HepG2 (cell line): ENCODE data around the gene CDK8. TPM values are rescaled to one million over a fixed set of nuclear protein-coding genes. Genes with fewer than 3 reads are reported as not detected.

Experiments
- ATAC-seq: fragments of 200-7000 bp; cut with Tn5 transposase; 3 replicates; pipeline ENCODE4 v1.9.1; 2020; ENCODE audit warnings: mild to moderate bottlenecking, moderate library complexity
- BruUV-seq: library from RNA; stranded (reverse); fragments of 400-500 nt; replicated peaks from 2 replicates; lab custom pipeline; 2021; lab: Mats Ljungman, UMichigan
- CTCF ChIA-PET: fragments of 300-600 bp; formaldehyde crosslinking; extraction: SDS; loops from one replicate; lab custom pipeline; 2021; ENCODE audit warnings: low total read pairs, inconsistent platforms, low intra/inter-chr PET ratio; lab: Yijun Ruan, JAX
- POLR2A ChIA-PET: fragments of 350-600 bp; sonication (Branson Sonifier 250); formaldehyde crosslinking; loops from one replicate; lab custom pipeline; 2020; ENCODE audit warnings: antibody characterized with exemption, inconsistent platforms; lab: Yijun Ruan, JAX
- DNase-seq: peaks from one replicate; pipeline ENCODE4 v3.0.0-alpha.2; 2015; ENCODE audit warnings: low spot score
- FAIRE-seq: peaks from 3 replicates; lab custom pipeline; 2011; peaks lifted over from hg19 to GRCh38; lab: Jason Lieb, UNC
- H2AFZ ChIP-seq: one replicate; pipeline ENCODE4 v1.6.1; 2011; ENCODE audit warnings: low read length, inconsistent platforms
- H3K27ac ChIP-seq: fragments of 300-600 bp; 3 replicates; pipeline ENCODE4 v1.8.0; 2011; ENCODE audit warnings: mixed run types, mild to moderate bottlenecking, mixed read lengths, low read length, inconsistent platforms; ENCODE audit not compliant: insufficient read depth; ENCODE audit errors: extremely low read length
- H3K27me3 ChIP-seq, 2 experiments: fragments of 200-600 bp in 1 of 2; 2 replicates in 1 of 2; 3 replicates in 1 of 2; pipeline versions ENCODE4 v1.6.0 to v1.8.0; 2011; ENCODE audit warnings: low read length in 2 of 2, mild to moderate bottlenecking in 2 of 2, moderate library complexity in 2 of 2, inconsistent platforms in 1 of 2; ENCODE audit not compliant: insufficient read depth in 2 of 2, control insufficient read depth in 1 of 2
- H3K36me3 ChIP-seq, 2 experiments: fragments of 200-600 bp in 1 of 2; replicated peaks in 1 of 2; 2 replicates in 1 of 2; 3 replicates in 1 of 2; pipeline versions ENCODE4 v1.5.1 to v1.8.0; 2011; ENCODE audit warnings: low read length in 2 of 2, inconsistent platforms in 1 of 2; ENCODE audit not compliant: insufficient read depth in 2 of 2, control insufficient read depth in 1 of 2
- H3K4me1 ChIP-seq: 2 replicates; pipeline ENCODE4 v1.5.1; 2012; ENCODE audit warnings: low read length, inconsistent platforms; ENCODE audit not compliant: insufficient read depth
- H3K4me2 ChIP-seq: 2 replicates; pipeline ENCODE4 v1.6.0; 2011; ENCODE audit warnings: low read depth, low read length, inconsistent platforms
- H3K4me3 ChIP-seq, 3 experiments: fragments of 200-600 bp in 1 of 3; sonication (generic), shearing (Covaris generic) in 1 of 3; replicated peaks in 1 of 3; 2 replicates each; pipeline ENCODE4 v1.5.1; 2011 to 2016; ENCODE audit warnings: low read length in 3 of 3, inconsistent platforms in 2 of 3, low read depth in 2 of 3, mild to moderate bottlenecking in 2 of 3, control low read depth in 1 of 3, mixed read lengths in 1 of 3; ENCODE audit not compliant: insufficient read depth in 1 of 3
- H3K79me2 ChIP-seq: one replicate; pipeline ENCODE4 v1.6.1; 2011; ENCODE audit warnings: low read length, inconsistent platforms; ENCODE audit not compliant: insufficient read depth
- H3K9ac ChIP-seq: 2 replicates; pipeline ENCODE4 v1.6.0; 2011; ENCODE audit warnings: mild to moderate bottlenecking, low read depth, low read length, inconsistent platforms; ENCODE audit not compliant: insufficient read depth
- H3K9me3 ChIP-seq: 2 replicates; pipeline ENCODE4 v1.5.1; 2012; ENCODE audit warnings: mild to moderate bottlenecking, low read length
- H4K20me1 ChIP-seq: 2 replicates; pipeline ENCODE4 v1.6.0; 2011; ENCODE audit warnings: inconsistent platforms, mild to moderate bottlenecking, low read length, moderate library complexity; ENCODE audit not compliant: insufficient read depth
- BCL6 ChIP-seq: IDR thresholded peaks from 2 replicates; pipeline ENCODE4 v1.6.1; 2016; ENCODE audit warnings: missing genetic modification reagents, missing compliant biosample characterization
- CBX2 ChIP-seq, 2 experiments: fragments of 200-600 bp in 1 of 2; sonication (generic); formaldehyde crosslinking in 1 of 2; IDR thresholded peaks; 2 replicates each; pipeline versions ENCODE4 v1.7.0 to v1.8.1; 2018 to 2022; ENCODE audit warnings: low read depth in 2 of 2, low read length in 1 of 2, mild to moderate bottlenecking in 1 of 2, missing genetic modification reagents in 1 of 2
- CSRNP1 ChIP-seq: sonication (generic); formaldehyde crosslinking; IDR thresholded peaks from 2 replicates; pipeline ENCODE4 v1.8.1; 2023; ENCODE audit warnings: mild to moderate bottlenecking, missing genetic modification reagents
- HES4 ChIP-seq: sonication (generic); formaldehyde crosslinking; IDR thresholded peaks from 2 replicates; pipeline ENCODE4 v1.9.0; 2021; ENCODE audit warnings: mild to moderate bottlenecking, missing genetic modification reagents, borderline replicate concordance
- HNRNPLL ChIP-seq: fragments of 200-400 bp; formaldehyde crosslinking; IDR thresholded peaks from 2 replicates; pipeline ENCODE4 v1.6.1; 2017; ENCODE audit warnings: mild to moderate bottlenecking, low read depth, low read length; ENCODE audit not compliant: poor library complexity, severe bottlenecking
- NR3C1 ChIP-seq: sonication (generic); formaldehyde crosslinking; IDR thresholded peaks from 2 replicates; pipeline ENCODE4 v1.4.0; 2020; ENCODE audit warnings: missing genetic modification reagents
- SRSF9 ChIP-seq: fragments of 200-400 bp; formaldehyde crosslinking; IDR thresholded peaks from 2 replicates; pipeline ENCODE4 v1.6.1; 2018; ENCODE audit warnings: borderline replicate concordance, mild to moderate bottlenecking, low read depth, low read length; ENCODE audit not compliant: insufficient read depth, poor library complexity, severe bottlenecking
- U2AF1 ChIP-seq: fragments of 200-400 bp; formaldehyde crosslinking; optimal IDR thresholded peaks from 2 replicates; pipeline ENCODE3; 2017; ENCODE audit warnings: mild to moderate bottlenecking, low read depth, low read length
- ZNF136 ChIP-seq: sonication (generic); formaldehyde crosslinking; IDR thresholded peaks from 2 replicates; pipeline ENCODE4 v1.8.1; 2022; ENCODE audit warnings: low read depth, mild to moderate bottlenecking, moderate library complexity, missing genetic modification reagents
- ZNF546 ChIP-seq: sonication (generic); formaldehyde crosslinking; conservative IDR thresholded peaks from 2 replicates; pipeline ENCODE4 v1.8.1; 2023; ENCODE audit warnings: mild to moderate bottlenecking, missing genetic modification reagents
- WGBS: methylation state at CpG from one replicate; pipeline ENCODE4 v1.1.6; 2017; ENCODE audit warnings: low lambda C conversion rate; 5-methylcytosine and 5-hydroxymethylcytosine counted together
- in situ Hi-C: cut with HindIII; loops from 2 replicates; pipeline ENCODE4 v1.10.0; 2017; ENCODE audit warnings: low pct_unique_long_range_greater_than_20kb; ENCODE audit not compliant: extremely low pct_ligation_motif_present
- intact Hi-C: fragments of 100-400 bp; cut with micrococcal nuclease; formaldehyde crosslinking; loops from one replicate; pipeline ENCODE4 v1.10.0; 2022; ENCODE audit not compliant: unreplicated experiment
- polyA plus RNA-seq, 8 experiments: library from polyadenylated mRNA; depleted of rRNA in 3 of 8; stranded (reverse) in 7 of 8; unstranded in 1 of 8; fragments of >200 nt; fragmentation: Illumina TruSeq in 4 of 8; extraction: Trizol in 4 of 8; gene quantifications; 2 replicates each; pipeline versions ENCODE4 v1.2.1 to v1.2.3, GENCODE V29; 2011 to 2016; ENCODE audit warnings: low read depth in 4 of 8, missing spikeins in 1 of 8, mixed read lengths in 1 of 8; ENCODE audit not compliant: insufficient read depth in 1 of 8
- total RNA-seq, 5 experiments: library from RNA; depleted of rRNA; stranded (reverse); fragments of >200 nt; fragmentation: Illumina TruSeq; extraction: Trizol; gene quantifications; 2 replicates each; pipeline ENCODE4 v1.2.3, GENCODE V29; 2016; ENCODE audit warnings: low read depth in 1 of 5
- TF ChIP-seq, protein P1 (sequence below), 2 experiments: IDR thresholded peaks; 2 replicates each; pipeline ENCODE4 v1.6.1; 2011 to 2012; ENCODE audit warnings: low read length in 2 of 2, borderline replicate concordance in 1 of 2, low read depth in 1 of 2, mild to moderate bottlenecking in 1 of 2, moderate library complexity in 1 of 2

CDK8 gene
- total and polyA plus RNA-seq, 2 of the 13 experiments (the other 11 are each of a cell fraction or from before 2014, with no cell fraction given) = 15.8 to 16.4 TPM

GRCh38 chr13:26420282-26420960 is 166.5 kb downstream of the CDK8 start:
- BruUV-seq = no TSS peak
- no peaks in the 10 kb centered on the region for H3K36me3 ChIP-seq
- H3K27ac ChIP-seq = no peak overlapping the region
- H3K4me1 ChIP-seq = peaks cover 4% of the 10 kb centered on the region
- H3K27me3 ChIP-seq = no peaks in the 10 kb centered on the region
- H3K9ac ChIP-seq = no peak overlapping the region
- no peak overlapping the region for H3K4me2 ChIP-seq
- TF ChIP-seq, protein P1, sequence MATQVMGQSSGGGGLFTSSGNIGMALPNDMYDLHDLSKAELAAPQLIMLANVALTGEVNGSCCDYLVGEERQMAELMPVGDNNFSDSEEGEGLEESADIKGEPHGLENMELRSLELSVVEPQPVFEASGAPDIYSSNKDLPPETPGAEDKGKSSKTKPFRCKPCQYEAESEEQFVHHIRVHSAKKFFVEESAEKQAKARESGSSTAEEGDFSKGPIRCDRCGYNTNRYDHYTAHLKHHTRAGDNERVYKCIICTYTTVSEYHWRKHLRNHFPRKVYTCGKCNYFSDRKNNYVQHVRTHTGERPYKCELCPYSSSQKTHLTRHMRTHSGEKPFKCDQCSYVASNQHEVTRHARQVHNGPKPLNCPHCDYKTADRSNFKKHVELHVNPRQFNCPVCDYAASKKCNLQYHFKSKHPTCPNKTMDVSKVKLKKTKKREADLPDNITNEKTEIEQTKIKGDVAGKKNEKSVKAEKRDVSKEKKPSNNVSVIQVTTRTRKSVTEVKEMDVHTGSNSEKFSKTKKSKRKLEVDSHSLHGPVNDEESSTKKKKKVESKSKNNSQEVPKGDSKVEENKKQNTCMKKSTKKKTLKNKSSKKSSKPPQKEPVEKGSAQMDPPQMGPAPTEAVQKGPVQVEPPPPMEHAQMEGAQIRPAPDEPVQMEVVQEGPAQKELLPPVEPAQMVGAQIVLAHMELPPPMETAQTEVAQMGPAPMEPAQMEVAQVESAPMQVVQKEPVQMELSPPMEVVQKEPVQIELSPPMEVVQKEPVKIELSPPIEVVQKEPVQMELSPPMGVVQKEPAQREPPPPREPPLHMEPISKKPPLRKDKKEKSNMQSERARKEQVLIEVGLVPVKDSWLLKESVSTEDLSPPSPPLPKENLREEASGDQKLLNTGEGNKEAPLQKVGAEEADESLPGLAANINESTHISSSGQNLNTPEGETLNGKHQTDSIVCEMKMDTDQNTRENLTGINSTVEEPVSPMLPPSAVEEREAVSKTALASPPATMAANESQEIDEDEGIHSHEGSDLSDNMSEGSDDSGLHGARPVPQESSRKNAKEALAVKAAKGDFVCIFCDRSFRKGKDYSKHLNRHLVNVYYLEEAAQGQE (IDR thresholded peaks at IDR 0.05; ENCODE audit: borderline replicate concordance in 1 of 2, low read depth in 1 of 2, low read length in 2 of 2) = peak in 1 of 2 experiments; percentile 70; a peak in 2 of 4 replicates
- no peak for TF ChIP-seq SRSF9
- no peak for TF ChIP-seq U2AF1
- no peak for TF ChIP-seq ZNF546 (CRISPR knock-in tag)
- no peak for TF ChIP-seq ZNF136 (CRISPR knock-in tag)
- TF ChIP-seq CSRNP1 (CRISPR knock-in tag) = no peak
- no peak for TF ChIP-seq HNRNPLL
- TF ChIP-seq NR3C1 (CRISPR knock-in tag) = no peak
- TF ChIP-seq CBX2 (IDR thresholded peaks at IDR 0.05; ENCODE audit: low read depth, low read length) = no peak
- TF ChIP-seq CBX2 (CRISPR knock-in tag; IDR thresholded peaks at IDR 0.05; ENCODE audit: low read depth) = no peak
- peak; percentile 50 for TF ChIP-seq BCL6 (CRISPR knock-in tag)
- TF ChIP-seq HES4 (CRISPR knock-in tag) = no peak
- no peaks in the 10 kb centered on the region for H3K79me2 ChIP-seq
- H4K20me1 ChIP-seq = no peaks in the 10 kb centered on the region
- in situ Hi-C loops (no loop called here), intact Hi-C loops (no loop called here)
- DNase-seq (peak; percentile 36), FAIRE-seq (no peak), ATAC-seq (peak; percentile 40; the same call in 2 of the 3 replicates)
- no peak overlapping the region for H2AFZ ChIP-seq
- H3K9me3 ChIP-seq = no peaks in the 10 kb centered on the region
- 2% methylated on average over 4 of the region's 4 CpGs for WGBS
- no peak overlapping the region for H3K4me3 ChIP-seq
- ChIA-PET CTCF (no interaction called here), POLR2A (no interaction called here)
